Osteocyte (in vitro differentiated cells): ENCODE results near the gene SEMA4D. TPM values are rescaled to one million over a fixed set of nuclear protein-coding genes. Genes with fewer than 3 reads are reported as not detected.

Experiments
- DNase-seq: peaks from one replicate; pipeline ENCODE4 v3.0.0; 2021; ENCODE audit warnings: mixed read lengths; ENCODE audit not compliant: unreplicated experiment; ENCODE audit errors: extremely low spot score
- H3K27ac Mint-ChIP-seq: one replicate; pipeline ENCODE4 v1.8.0; 2021; ENCODE audit warnings: mild to moderate bottlenecking, mixed read lengths; ENCODE audit not compliant: unreplicated experiment
- H3K27me3 Mint-ChIP-seq: one replicate; pipeline ENCODE4 v1.8.0; 2021; ENCODE audit warnings: mixed read lengths; ENCODE audit not compliant: unreplicated experiment
- H3K36me3 Mint-ChIP-seq: one replicate; pipeline ENCODE4 v1.8.0; 2021; ENCODE audit warnings: mixed read lengths; ENCODE audit not compliant: unreplicated experiment
- H3K4me1 Mint-ChIP-seq: one replicate; pipeline ENCODE4 v1.8.0; 2021; ENCODE audit warnings: mixed read lengths; ENCODE audit not compliant: unreplicated experiment
- H3K4me3 Mint-ChIP-seq: one replicate; pipeline ENCODE4 v1.8.0; 2021; ENCODE audit warnings: mild to moderate bottlenecking, moderate library complexity, mixed read lengths; ENCODE audit not compliant: unreplicated experiment
- H3K9me3 Mint-ChIP-seq: one replicate; pipeline ENCODE4 v1.8.0; 2021; ENCODE audit warnings: mixed read lengths; ENCODE audit not compliant: unreplicated experiment
- CTCF ChIP-seq: fragments of 200-600 bp; sonication (generic); IDR thresholded peaks from 2 replicates; pipeline ENCODE4 v1.5.0; 2021; ENCODE audit warnings: antibody characterized with exemption, mild to moderate bottlenecking, moderate library complexity
- total RNA-seq: library from RNA; stranded (reverse); gene quantifications from 2 replicates; pipeline ENCODE4 v1.2.1, GENCODE V29; 2021

The SEMA4D gene
- total RNA-seq, 1 donor from 2014 or later = 2.0 TPM

- Mint-ChIP-seq H3K27me3 (no peaks in the 10 kb centered on the region), H3K4me1 (peaks cover 5% of the 10 kb centered on the region), H3K27ac (no peak overlapping the region), H3K4me3 (no peak overlapping the region), H3K36me3 (peaks cover 5% of the 10 kb centered on the region), H3K9me3 (no peaks in the 10 kb centered on the region)
- no peak for TF ChIP-seq CTCF
- DNase-seq = no peak
Measured at GRCh38 chr9:89384783-89385182, 113.1 kb downstream of the SEMA4D start.

- TF ChIP-seq CTCF = no peak
- DNase-seq = no peak
- no peaks in the 10 kb centered on the region for H3K9me3 Mint-ChIP-seq
- H3K4me1 Mint-ChIP-seq = peaks cover 5% of the 10 kb centered on the region
- no peak overlapping the region for H3K4me3 Mint-ChIP-seq
- H3K27ac Mint-ChIP-seq = no peak overlapping the region
- H3K27me3 Mint-ChIP-seq = no peaks in the 10 kb centered on the region
- H3K36me3 Mint-ChIP-seq = peaks cover 5% of the 10 kb centered on the region
Measured at GRCh38 chr9:89383721-89384300, 114.1 kb downstream of the SEMA4D start.

- no peak overlapping the region for H3K4me3 Mint-ChIP-seq
- peaks cover 5% of the 10 kb centered on the region for H3K36me3 Mint-ChIP-seq
- peaks cover 5% of the 10 kb centered on the region for H3K4me1 Mint-ChIP-seq
- no peak for DNase-seq
- no peak overlapping the region for H3K27ac Mint-ChIP-seq
- no peak for TF ChIP-seq CTCF
- H3K27me3 Mint-ChIP-seq = no peaks in the 10 kb centered on the region
- no peaks in the 10 kb centered on the region for H3K9me3 Mint-ChIP-seq
Measured at GRCh38 chr9:89383030-89383720, 114.7 kb downstream of the SEMA4D start.

GRCh38 chr9:89382026-89382986, 115.6 kb downstream of the SEMA4D start:
- no peak for TF ChIP-seq CTCF
- no peak overlapping the region for H3K4me3 Mint-ChIP-seq
- peaks cover 5% of the 10 kb centered on the region for H3K4me1 Mint-ChIP-seq
- no peaks in the 10 kb centered on the region for H3K27me3 Mint-ChIP-seq
- DNase-seq = no peak
- peaks cover 5% of the 10 kb centered on the region for H3K36me3 Mint-ChIP-seq
- H3K9me3 Mint-ChIP-seq = no peaks in the 10 kb centered on the region
- H3K27ac Mint-ChIP-seq = no peak overlapping the region

GRCh38 chr9:89381308-89381609, 116.7 kb downstream of the SEMA4D start:
- DNase-seq = no peak
- Mint-ChIP-seq H3K27me3 (no peaks in the 10 kb centered on the region), H3K9me3 (no peaks in the 10 kb centered on the region), H3K36me3 (peaks cover 3% of the 10 kb centered on the region), H3K4me1 (peaks cover 5% of the 10 kb centered on the region), H3K4me3 (no peak overlapping the region), H3K27ac (no peak overlapping the region)
- no peak for TF ChIP-seq CTCF
